Spleen (tissue), 7 donors: Measurements from ENCODE around the gene TMEM119.

Experiments
- POLR2A ChIP-seq, 3 donors: fragments of 450-650 bp; IDR thresholded peaks; one replicate each; pipeline ENCODE4 v1.5.1; 2017; ENCODE audit warnings: antibody characterized with exemption in 3 of 3, mild to moderate bottlenecking in 1 of 3
- TF ChIP-seq, protein P1 (sequence below), 11 experiments: fragments of 200-600 bp in 7 of 11; fragments of 450-650 bp in 4 of 11; sonication (generic) in 4 of 11; IDR thresholded peaks in 8 of 11; conservative IDR thresholded peaks in 3 of 11; 1 replicate in 7 of 11; 2 replicates in 4 of 11; pipeline versions ENCODE4 v1.4.0 to v1.8.0; 2016 to 2021; ENCODE audit warnings: antibody characterized with exemption in 11 of 11, inconsistent platforms in 4 of 11, mild to moderate bottlenecking in 1 of 11
- donor health status: DM: no; HTN: no; CAD: no; lungs with moderate emphysema.
- donor health status: DM: no; HTN: no; CAD: no.
- donor health status: DM: no; HTN: no; CAD: no.

DNA sequence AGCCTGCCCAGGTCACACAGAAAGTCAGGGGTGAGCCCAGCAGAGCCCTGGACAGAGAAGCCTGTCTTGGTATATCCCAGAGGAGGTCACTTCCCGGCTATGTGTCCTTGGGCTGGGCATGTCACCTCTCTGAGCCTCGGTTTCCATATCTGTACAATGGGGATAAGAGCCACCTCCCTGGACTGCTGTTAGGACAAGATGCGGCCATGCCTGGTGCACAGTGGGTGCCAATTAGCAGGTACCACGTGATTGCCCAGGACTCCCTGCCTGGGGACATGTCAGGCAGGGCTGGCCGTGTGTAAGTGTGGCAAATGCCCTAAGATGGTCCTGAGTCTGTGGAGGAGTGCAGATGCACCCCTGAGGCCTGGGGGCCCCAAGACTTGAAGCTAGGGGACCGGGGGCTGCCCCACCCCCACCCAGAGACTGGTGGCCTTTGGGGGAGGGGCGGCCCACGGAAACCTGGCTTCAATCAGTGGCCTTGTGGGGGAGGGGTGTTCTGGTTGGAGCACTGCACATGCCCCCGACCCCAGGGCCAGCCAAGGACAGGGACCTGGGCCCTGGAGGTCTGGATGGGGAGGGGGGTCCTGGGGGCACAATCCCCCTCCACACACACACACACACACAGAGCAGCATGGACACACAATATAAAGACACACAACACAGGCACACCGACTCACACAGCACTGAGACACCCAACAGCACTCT lies 878 bp downstream of the TMEM119 start:
- TF ChIP-seq POLR2A (IDR thresholded peaks at IDR 0.05) = no peak
- TF ChIP-seq, protein P1, sequence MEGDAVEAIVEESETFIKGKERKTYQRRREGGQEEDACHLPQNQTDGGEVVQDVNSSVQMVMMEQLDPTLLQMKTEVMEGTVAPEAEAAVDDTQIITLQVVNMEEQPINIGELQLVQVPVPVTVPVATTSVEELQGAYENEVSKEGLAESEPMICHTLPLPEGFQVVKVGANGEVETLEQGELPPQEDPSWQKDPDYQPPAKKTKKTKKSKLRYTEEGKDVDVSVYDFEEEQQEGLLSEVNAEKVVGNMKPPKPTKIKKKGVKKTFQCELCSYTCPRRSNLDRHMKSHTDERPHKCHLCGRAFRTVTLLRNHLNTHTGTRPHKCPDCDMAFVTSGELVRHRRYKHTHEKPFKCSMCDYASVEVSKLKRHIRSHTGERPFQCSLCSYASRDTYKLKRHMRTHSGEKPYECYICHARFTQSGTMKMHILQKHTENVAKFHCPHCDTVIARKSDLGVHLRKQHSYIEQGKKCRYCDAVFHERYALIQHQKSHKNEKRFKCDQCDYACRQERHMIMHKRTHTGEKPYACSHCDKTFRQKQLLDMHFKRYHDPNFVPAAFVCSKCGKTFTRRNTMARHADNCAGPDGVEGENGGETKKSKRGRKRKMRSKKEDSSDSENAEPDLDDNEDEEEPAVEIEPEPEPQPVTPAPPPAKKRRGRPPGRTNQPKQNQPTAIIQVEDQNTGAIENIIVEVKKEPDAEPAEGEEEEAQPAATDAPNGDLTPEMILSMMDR (IDR thresholded peaks at IDR 0.05 in 8 of 11, conservative IDR thresholded peaks at IDR 0.05 in 3 of 11) = no peak
